Neural progenitor cell (in vitro differentiated cells): ENCODE measurements around the gene ELOVL2.

Experiments
- EZH2 ChIP-seq: fragments of 200-600 bp; sonication (generic); IDR thresholded peaks from 2 replicates; pipeline ENCODE4 v1.6.1; 2017; ENCODE audit warnings: antibody characterized with exemption, mild to moderate bottlenecking, moderate library complexity
- TF ChIP-seq, protein P1 (sequence below): fragments of 200-600 bp; sonication (generic); IDR thresholded peaks from 2 replicates; pipeline ENCODE4 v1.5.1; 2017; ENCODE audit warnings: antibody characterized with exemption, mild to moderate bottlenecking

DNA sequence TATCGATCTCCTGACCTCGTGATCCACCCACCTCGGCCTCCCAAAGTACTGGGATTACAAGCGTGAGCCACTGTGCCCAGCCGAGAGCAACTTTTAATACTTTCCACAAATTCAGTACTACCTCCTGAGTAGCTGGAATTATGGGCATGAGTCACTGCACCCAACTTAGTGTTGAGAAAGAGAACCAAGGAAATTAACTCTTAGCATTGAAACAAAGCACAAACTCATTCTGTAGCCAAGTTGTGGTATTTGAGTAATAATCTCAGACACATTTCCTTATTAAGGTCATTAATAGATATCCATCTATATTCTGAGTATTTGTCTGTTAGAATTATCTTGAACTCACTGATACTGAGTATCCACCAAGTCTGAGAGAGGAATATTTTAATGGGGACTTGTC, 14.3 kb upstream of the ELOVL2 start:
- no peak for TF ChIP-seq EZH2
- TF ChIP-seq, protein P1, sequence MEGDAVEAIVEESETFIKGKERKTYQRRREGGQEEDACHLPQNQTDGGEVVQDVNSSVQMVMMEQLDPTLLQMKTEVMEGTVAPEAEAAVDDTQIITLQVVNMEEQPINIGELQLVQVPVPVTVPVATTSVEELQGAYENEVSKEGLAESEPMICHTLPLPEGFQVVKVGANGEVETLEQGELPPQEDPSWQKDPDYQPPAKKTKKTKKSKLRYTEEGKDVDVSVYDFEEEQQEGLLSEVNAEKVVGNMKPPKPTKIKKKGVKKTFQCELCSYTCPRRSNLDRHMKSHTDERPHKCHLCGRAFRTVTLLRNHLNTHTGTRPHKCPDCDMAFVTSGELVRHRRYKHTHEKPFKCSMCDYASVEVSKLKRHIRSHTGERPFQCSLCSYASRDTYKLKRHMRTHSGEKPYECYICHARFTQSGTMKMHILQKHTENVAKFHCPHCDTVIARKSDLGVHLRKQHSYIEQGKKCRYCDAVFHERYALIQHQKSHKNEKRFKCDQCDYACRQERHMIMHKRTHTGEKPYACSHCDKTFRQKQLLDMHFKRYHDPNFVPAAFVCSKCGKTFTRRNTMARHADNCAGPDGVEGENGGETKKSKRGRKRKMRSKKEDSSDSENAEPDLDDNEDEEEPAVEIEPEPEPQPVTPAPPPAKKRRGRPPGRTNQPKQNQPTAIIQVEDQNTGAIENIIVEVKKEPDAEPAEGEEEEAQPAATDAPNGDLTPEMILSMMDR: no peak
